HG03521 (cell line): ENCODE measurements around the gene RPL7L1.
A peak's percentile ranks its signal among the peaks of the same experiment; 100 is the strongest.
"Not testable (repeated sequence)": the region's sequence is repeated elsewhere in the genome, so short reads cannot be mapped to it uniquely, and the experiment has no call there.

Source experiments
- ATAC-seq: cut with Tn5 transposase; IDR thresholded peaks from one replicate; pipeline ENCODE4 v1.9.1; 2021; ENCODE audit warnings: mild to moderate bottlenecking, moderate library complexity; ENCODE audit not compliant: unreplicated experiment

The RPL7L1 gene

DNA sequence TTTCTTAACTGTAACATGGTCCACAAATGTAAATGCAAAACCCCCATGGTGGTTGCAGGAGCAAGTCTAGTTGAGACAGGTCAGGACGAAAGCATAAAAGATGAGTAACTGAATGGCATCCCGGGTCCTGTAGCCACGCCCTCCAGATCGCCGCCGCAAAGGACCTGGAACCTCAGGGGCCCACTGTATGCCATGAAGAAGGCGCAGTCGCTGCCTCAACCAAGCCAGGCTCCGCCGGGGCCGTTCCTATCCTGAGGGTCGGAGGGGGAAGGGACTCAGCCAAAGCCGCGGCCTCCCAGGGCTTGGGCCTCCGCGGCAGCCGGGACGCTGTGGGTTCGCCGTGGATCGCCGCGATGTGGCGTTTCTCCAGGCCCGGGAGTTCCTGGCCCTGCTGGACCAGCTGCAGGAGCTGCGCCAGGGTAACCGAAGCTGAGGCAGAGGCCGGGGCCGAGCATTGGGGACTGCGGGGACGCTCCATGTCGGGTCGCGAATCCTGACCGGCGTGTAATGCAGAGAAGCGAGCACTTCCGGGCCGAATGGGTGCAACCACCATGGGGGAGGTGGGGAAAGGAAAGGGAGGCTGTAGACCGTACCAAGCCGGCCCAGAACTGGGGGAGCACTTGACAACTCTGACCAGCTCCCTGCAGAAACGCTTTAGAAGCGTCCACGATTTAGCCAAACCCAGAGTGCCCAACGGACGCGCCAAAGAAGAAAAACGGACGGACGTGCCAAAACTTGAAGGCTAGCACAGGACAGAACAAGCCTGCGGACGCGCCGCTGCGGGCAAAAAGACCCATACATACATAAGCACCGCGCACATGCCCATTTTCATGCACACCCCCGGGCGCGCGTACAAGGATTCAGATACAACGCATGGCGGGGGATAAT lies 11.1 kb downstream of the RPL7L1 start:
- peak; percentile 89 for ATAC-seq

DNA sequence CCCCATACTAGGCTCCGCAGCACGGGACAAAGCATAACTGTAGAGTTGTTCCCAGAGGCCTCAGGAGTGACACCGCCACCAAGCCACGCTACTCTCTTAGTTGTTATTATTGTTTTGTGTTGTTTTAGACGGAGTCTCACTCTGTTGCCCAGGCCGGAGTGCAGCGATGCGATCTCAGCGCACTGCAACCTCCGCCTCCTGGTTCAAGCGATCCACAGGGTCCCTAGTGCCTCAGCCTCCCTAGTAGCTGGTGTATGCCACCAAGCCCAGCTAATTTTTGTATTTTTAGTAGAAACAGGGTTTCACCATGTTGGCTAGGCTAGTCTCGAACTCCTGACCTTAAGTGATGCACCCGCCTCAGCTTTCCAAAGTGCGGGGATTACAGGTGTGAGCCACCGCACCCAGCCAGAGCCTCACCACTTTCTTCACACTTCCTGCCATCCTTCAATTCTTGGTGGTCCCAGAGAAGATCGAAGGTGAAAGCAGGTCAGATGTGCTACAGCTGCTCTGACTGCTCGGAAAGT lies 11.8 kb downstream of the RPL7L1 start:
- no peak for ATAC-seq

GRCh38 chr6:42894041-42894828 lies 14.8 kb downstream of the RPL7L1 start:
- not testable (repeated sequence) for ATAC-seq

DNA sequence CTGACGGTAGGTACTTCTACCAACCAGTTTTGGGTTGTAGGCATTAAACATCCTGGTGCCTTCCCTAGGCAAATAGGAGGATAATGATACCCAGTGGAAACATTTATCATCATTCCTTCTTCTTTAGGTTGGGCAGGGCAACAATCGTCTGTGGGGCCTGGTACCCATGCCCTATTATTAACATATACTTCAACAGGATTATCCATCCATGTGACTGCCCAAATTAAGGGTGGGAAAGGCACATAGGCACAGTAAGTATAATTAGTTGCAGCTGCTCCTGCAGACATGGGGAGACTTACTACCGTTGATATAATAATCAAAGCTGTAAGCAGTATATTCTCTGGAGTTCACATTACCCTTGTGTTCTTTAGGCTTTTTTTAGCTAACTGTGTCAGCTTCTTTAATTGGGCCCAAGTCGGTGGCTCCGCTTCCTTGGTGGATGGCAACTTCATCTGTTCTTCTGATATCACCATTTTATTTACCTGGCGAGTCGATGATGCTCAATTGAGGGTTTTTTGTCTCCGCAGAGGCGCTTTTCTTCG lies 16.8 kb downstream of the RPL7L1 start:
- no peak for ATAC-seq

DNA sequence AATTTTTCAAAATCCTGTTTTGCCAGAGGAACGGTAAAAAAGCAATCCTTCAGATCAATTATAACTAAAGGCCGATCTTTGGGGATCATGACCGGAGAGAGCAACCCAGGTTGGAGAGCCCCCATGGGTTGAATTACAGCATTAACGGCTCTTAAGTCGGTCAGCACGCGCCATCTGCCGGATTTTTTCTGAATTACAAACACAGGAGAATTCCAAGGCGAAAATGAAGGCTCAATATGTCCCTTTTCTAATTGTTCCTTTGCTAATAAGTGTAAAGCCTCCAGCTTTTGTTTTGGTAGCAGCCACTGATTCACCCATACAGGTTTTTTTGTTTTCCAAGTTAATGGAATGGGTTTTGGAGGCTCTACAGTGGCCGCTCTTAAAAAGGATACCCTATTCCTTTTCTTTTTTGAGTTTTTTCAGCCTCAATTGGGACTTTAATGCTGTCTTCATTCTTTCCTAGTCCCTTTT lies 19.5 kb downstream of the RPL7L1 start:
- ATAC-seq: no peak

DNA sequence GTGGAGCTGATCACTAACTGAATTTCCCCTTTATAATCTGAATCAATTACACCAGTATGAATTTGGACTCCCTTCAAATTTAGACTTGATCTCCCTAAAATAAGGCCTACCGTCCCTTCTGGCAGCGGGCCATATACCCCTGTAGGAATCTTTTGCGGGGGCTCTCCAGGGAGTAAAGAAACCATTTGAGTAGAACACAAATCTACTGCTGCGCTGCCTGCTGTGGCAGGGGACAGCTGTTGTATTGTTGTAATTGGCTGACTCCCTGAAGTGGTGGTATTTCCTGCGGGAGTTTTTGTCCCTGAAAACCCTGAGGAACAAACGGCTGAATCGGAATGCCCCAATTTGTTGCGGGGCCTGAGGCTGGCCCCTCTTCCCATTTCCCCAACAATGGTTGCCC lies 20.5 kb downstream of the RPL7L1 start:
- ATAC-seq: no peak

DNA sequence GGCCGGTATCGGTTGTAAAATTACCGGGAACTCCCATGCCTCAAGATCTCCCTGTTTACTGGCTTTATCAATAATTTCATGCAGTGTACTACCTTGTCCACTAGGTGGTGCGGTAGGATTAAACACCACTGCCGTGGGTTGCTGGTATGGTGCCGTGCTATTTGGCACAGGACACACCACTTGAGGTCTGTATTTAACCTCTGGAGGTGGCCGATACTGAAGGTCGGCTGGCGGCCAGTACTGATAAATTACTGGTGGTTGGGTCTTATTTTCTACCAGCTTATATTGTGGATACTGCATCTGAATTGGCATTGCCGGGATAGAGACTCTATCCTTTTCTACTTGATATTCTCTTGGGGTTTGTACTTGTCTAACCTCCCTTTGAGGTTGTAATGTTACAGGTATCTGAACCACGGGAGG lies 22.1 kb downstream of the RPL7L1 start:
- ATAC-seq: no peak

- not testable (repeated sequence) for ATAC-seq
Measured at GRCh38 chr6:42902429-42903263, 23.2 kb downstream of the RPL7L1 start.

- ATAC-seq: no peak
Measured at GRCh38 chr6:42904467-42904866, 25.1 kb downstream of the RPL7L1 start.

GRCh38 chr6:42907336-42907735 lies 27.9 kb downstream of the RPL7L1 start:
- ATAC-seq: no peak

- ATAC-seq: no peak
Measured at GRCh38 chr6:42909835-42910234, 30.4 kb downstream of the RPL7L1 start.

GRCh38 chr6:42911171-42912021 lies 32.0 kb downstream of the RPL7L1 start:
- no peak for ATAC-seq

DNA sequence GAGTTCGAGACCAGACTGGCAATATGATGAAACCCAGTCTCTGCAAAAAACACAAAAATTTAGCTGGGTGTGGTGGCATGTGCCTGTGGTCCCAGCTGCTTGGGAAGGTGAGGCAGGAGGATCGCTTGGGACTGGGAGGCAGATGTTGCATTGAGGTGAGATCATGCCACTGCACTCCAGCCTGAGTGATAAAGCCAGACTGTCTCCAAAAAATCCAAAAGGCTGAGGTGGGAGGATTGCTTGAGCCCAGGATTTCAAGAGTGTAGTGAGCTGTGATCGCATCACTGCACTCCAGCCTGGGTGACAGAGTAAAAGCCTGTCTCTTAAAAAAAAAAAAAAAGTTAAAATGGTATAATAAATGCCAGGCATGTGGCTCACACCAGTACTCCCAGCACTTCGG lies 35.1 kb downstream of the RPL7L1 start:
- no peak for ATAC-seq

DNA sequence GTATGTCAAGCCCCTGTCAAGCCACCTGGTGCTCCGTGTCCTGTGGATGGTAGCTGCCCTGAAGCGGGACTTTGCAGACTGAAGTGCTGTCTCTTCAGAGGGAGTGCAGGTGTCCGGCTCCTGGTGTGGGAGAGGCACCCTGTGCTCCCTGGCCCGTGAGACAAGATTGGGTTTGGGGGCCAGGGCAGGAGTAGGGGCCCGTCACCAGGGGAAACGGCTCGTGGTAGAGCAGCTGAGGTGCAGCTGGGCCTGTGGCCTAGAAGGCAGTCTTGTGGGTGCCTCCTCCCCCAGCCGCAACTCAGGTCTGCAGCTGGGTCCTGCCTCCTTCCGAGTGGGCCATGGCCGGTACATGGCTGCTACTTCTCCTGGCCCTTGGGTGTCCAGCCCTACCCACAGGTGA lies 36.3 kb downstream of the RPL7L1 start, which contains the start of gene PTCRA:
Gene PTCRA (plus strand): TSS at position 322 of the 400 bp plus-strand sequence. CDS start 17 bp downstream, at position 339.
- no peak for ATAC-seq

DNA sequence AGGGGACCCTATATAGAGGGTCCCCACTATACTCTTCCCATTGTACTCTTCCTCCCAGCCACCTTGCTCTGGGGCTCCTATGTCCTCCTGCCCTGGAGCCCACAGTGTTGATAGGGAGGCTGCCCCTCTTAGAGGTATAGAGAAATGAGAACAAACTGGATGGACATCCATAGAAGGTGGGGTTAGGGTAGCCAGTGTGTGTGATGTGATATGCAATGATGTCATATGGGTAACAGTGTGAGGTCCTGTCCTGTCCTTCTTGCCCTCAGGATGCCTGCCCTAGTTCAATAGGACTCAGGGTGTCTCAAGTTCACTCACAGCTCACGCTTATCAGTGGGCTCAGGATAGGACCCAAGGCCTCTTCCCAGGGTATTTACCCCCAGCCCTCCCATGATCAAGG lies 36.9 kb downstream of the RPL7L1 start:
- ATAC-seq: no peak

DNA sequence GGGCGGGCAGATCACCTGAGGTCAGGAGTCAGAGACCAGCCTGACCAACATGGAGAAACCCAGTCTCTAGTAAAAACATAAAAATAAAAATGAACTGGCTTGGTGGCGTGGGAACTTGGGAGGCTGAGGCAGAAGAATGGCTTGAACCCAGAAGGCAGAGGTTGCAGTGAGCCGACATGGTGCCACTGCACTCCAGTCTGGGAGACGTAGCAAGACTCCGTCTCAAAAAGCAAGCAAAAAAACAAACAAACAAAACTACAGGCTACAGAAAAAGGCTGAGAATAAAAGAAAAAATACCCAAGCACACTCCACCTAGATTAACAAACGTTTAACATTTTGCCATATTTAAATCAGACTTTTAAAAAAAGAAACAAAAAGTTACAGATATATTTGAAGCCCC lies 42.4 kb downstream of the RPL7L1 start:
- no peak for ATAC-seq

GRCh38 chr6:42923666-42924065 lies 44.2 kb downstream of the RPL7L1 start:
- ATAC-seq: no peak

DNA sequence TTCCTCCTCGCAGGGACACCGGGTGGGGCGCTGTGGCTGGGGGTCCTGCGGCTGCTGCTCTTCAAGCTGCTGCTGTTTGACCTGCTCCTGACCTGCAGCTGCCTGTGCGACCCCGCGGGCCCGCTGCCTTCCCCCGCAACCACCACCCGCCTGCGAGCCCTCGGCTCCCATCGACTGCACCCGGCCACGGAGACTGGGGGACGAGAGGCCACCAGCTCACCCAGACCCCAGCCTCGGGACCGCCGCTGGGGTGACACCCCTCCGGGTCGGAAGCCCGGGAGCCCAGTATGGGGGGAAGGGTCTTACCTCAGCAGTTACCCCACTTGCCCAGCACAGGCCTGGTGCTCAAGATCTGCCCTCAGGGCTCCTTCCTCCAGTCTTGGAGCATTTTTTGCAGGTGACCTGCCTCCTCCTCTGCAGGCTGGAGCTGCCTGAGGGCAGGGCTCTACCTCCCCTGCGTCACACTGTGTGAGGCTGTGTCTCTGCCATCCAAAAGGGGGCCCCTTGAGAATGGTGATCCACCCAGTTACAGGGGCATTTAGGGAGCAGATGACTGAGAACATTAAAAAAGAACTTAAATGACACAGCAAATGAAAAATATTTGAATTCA lies 45.9 kb downstream of the RPL7L1 start:
- ATAC-seq: no peak
